Lower leg skin (tissue), 4 donors: ENCODE results near the gene SELENON. TPM values are rescaled to one million over a fixed set of nuclear protein-coding genes. Genes with fewer than 3 reads are reported as not detected.
A peak's percentile ranks its signal among the peaks of the same experiment; 100 is the strongest.

Experiments
- DNase-seq, 2 donors: peaks; one replicate each; pipeline ENCODE4 v3.0.0-alpha.2; 2019; ENCODE audit warnings: low spot score in 2 of 2
- H3K4me3 ChIP-seq: fragments of 200-600 bp; sonication (generic); 2 replicates; pipeline ENCODE4 v1.5.1; 2017; ENCODE audit warnings: mild to moderate bottlenecking, low read depth; ENCODE audit not compliant: poor library complexity, severe bottlenecking
- POLR2A ChIP-seq, 2 donors: fragments of 450-650 bp; IDR thresholded peaks; one replicate each; pipeline ENCODE4 v1.6.1; 2016 to 2017; ENCODE audit warnings: antibody characterized with exemption in 2 of 2, mild to moderate bottlenecking in 1 of 2, moderate library complexity in 1 of 2
- WGBS, 2 donors: methylation state at CpG; one replicate each; pipeline ENCODE4 v1.1.5; 2018; 5-methylcytosine and 5-hydroxymethylcytosine counted together
- intact Hi-C: fragments of 100-400 bp; cut with DNase I; formaldehyde crosslinking; loops from one replicate; pipeline ENCODE4 v1.15.0; 2023; ENCODE audit warnings: low total_unique reads
- total RNA-seq, 4 donors: library from RNA; depleted of rRNA; stranded (reverse); fragments of >200 nt; gene quantifications; one replicate each; pipeline ENCODE4 v1.1.0, GENCODE V29; 2016
- TF ChIP-seq, protein P1 (sequence below), 3 donors: fragments of 450-650 bp; IDR thresholded peaks; one replicate each; pipeline ENCODE4 v1.5.1; 2016; ENCODE audit warnings: antibody characterized with exemption in 3 of 3, mild to moderate bottlenecking in 3 of 3, moderate library complexity in 2 of 3

Gene SELENON
- total RNA-seq, 4 donors from 2014 or later: 14.9 to 24.5 (median 17.6) TPM

GRCh38 chr1:25808481-25809244 is 8.7 kb downstream of the SELENON start:
- intact Hi-C loops: loop anchor here (10.0 kb wide), 1 partner anchor 574 kb away; the partner anchor contains the start of gene SYF2
- TF ChIP-seq, protein P1, sequence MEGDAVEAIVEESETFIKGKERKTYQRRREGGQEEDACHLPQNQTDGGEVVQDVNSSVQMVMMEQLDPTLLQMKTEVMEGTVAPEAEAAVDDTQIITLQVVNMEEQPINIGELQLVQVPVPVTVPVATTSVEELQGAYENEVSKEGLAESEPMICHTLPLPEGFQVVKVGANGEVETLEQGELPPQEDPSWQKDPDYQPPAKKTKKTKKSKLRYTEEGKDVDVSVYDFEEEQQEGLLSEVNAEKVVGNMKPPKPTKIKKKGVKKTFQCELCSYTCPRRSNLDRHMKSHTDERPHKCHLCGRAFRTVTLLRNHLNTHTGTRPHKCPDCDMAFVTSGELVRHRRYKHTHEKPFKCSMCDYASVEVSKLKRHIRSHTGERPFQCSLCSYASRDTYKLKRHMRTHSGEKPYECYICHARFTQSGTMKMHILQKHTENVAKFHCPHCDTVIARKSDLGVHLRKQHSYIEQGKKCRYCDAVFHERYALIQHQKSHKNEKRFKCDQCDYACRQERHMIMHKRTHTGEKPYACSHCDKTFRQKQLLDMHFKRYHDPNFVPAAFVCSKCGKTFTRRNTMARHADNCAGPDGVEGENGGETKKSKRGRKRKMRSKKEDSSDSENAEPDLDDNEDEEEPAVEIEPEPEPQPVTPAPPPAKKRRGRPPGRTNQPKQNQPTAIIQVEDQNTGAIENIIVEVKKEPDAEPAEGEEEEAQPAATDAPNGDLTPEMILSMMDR (IDR thresholded peaks at IDR 0.05): no peak
- TF ChIP-seq POLR2A (IDR thresholded peaks at IDR 0.05): no peak

DNA sequence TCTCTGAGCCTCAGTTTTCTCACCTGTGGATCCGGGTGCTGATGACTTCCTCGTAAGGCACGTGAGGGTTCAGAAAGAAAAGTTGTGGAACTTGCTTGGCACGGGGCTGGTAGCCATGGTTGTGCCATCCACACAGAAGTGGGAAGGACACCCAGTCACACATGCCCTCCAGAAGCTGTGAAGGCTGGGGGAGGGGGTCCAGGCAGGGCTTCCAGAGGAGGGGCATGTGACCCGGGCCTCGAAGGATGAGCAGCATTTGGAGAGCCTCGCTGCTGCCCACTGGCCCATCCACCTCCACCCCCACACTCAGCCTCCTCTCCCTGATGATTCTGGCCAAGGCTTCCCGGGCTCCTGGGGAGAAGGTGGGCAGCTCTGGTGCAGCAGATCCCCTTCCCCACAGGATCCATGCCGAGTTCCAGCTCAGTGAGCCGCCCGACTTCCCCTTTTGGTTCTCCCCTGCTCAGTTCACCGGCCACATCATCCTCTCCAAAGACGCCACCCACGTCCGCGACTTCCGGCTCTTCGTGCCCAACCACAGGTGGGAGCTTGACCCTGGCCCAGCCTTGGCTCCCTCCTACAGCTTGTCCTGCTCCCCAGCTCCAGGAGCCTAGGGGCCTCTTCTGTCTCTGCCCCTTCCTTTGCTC is 9.4 kb downstream of the SELENON start:
- no peak for DNase-seq
- TF ChIP-seq, protein P1 (IDR thresholded peaks at IDR 0.05): no peak
- TF ChIP-seq POLR2A (IDR thresholded peaks at IDR 0.05): no peak
- intact Hi-C loops: loop anchor here (10.0 kb wide), 1 partner anchor 575 kb away; the partner anchor contains the start of gene SYF2
- 71 to 79% methylated on average over 18 of the region's 18 CpGs for WGBS, 2 donors
- no peak overlapping the region for H3K4me3 ChIP-seq

More at GRCh38 chr1:25808481-25809244, 8.7 kb downstream of the SELENON start:
- no peak overlapping the region for H3K4me3 ChIP-seq
- WGBS, 2 donors: 86 to 91% methylated on average over 32 to 34 of the region's 34 CpGs
- no peak for DNase-seq

GRCh38 chr1:25809929-25810328 is 9.9 kb downstream of the SELENON start:
- TF ChIP-seq, protein P1 (IDR thresholded peaks at IDR 0.05): no peak
- no peak for TF ChIP-seq POLR2A (IDR thresholded peaks at IDR 0.05)
- intact Hi-C loops: loop anchor here (5.0 to 10.0 kb wide), 3 partner anchors 55 to 575 kb away; partner anchors contain the start of gene SYF2

DNA sequence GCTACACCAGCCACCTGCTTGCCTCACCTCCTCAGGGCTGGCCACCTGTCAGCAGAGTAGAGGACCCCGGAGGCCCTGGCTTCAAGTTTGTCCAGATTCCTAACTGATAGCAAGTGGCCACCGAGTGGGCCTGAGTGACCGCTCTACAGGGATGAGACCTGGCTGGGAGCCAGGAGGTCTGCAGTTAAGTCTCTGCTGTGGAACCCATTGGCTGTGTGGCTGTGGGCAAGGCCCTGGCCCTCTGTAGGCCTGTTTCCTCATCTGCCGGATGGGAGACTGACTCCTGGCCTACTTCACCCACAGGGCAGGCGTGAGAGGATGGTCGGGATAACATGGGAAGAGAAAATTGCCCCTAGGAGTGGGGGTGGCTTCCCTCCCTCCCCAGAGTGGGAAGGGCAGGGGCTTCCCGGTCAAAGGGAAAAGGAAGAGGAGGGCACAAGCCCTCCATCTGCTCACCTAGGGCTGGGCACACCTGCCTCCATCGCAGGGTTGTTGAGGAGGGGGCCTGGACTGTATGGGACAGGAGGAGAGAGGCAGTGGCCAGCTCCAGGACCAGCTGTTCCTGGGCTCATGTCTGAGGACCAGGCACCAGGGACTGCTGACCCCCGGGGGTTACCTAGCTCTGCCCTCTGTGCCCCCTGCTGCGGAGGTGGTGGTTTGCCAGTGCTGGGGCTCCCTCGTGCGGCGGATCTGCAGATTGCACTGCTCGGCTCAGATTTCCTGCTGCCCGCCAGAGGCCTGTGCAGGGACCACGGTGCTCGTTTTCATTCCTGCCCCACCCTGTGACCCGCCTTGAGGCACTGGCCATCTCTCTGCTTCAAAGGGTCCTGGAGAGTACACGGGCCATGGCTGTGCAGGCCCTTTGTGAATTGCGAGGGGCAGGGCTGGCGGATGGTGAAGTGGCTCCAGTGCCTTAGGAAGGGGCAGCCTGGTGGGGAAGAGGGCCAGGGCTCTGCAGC is 10.6 kb downstream of the SELENON start:
- TF ChIP-seq, protein P1 (IDR thresholded peaks at IDR 0.05): peak in 1 of 3 donors; percentile 93
- no peak for TF ChIP-seq POLR2A (IDR thresholded peaks at IDR 0.05)
- H3K4me3 ChIP-seq: no peak overlapping the region
- intact Hi-C loops: loop anchor here (5.0 to 10.0 kb wide), 2 partner anchors 56 to 203 kb away; no protein-coding TSS in a partner anchor
- peak in 1 of 2 donors; percentile 95 for DNase-seq
- 34 to 41% methylated on average over 20 to 21 of the region's 21 CpGs for WGBS, 2 donors

More at GRCh38 chr1:25809929-25810328, 9.9 kb downstream of the SELENON start:
- DNase-seq: no peak
- H3K4me3 ChIP-seq: no peak overlapping the region
- 83 to 91% methylated on average over 7 of the region's 7 CpGs for WGBS, 2 donors
